HCT116 (cell line): ENCODE results near the gene MPV17L2.

Experiments used
- CEBPB ChIP-seq: IDR thresholded peaks from 2 replicates; pipeline ENCODE4 v1.6.1; 2012; ENCODE audit warnings: low read depth
- CTCF ChIP-seq, 3 experiments: fragments of 200-600 bp in 1 of 3; sonication (generic) in 1 of 3; IDR thresholded peaks in 2 of 3; conservative IDR thresholded peaks in 1 of 3; 2 replicates each; pipeline ENCODE4 v1.5.1; 2012 to 2017; ENCODE audit warnings: low read depth in 2 of 3, low read length in 2 of 3, antibody characterized with exemption in 1 of 3, borderline replicate concordance in 1 of 3, control low read depth in 1 of 3, mild to moderate bottlenecking in 1 of 3, mixed read lengths in 1 of 3, mixed run types in 1 of 3, moderate library complexity in 1 of 3; ENCODE audit not compliant: insufficient read depth in 1 of 3
- RAD21 ChIP-seq: IDR thresholded peaks from 2 replicates; pipeline ENCODE4 v1.6.1; 2012; ENCODE audit warnings: low read depth, mild to moderate bottlenecking
- SIN3A ChIP-seq: IDR thresholded peaks from 2 replicates; pipeline ENCODE4 v1.6.1; 2012; ENCODE audit warnings: low read depth
- ZFX ChIP-seq: fragments of 450-650 bp; IDR thresholded peaks from 2 replicates; pipeline ENCODE4 v1.6.1; 2017
- ZNF274 ChIP-seq: fragments of 200-500 bp; sonication (Bioruptor generic); IDR thresholded peaks from 2 replicates; pipeline ENCODE4 v1.6.1; 2014; ENCODE audit warnings: mild to moderate bottlenecking, low read depth, low read length, inconsistent platforms
- TF ChIP-seq, protein P1 (sequence below): IDR thresholded peaks from 2 replicates; pipeline ENCODE4 v1.6.1; 2012; ENCODE audit warnings: low read depth

- TF ChIP-seq, protein P1, sequence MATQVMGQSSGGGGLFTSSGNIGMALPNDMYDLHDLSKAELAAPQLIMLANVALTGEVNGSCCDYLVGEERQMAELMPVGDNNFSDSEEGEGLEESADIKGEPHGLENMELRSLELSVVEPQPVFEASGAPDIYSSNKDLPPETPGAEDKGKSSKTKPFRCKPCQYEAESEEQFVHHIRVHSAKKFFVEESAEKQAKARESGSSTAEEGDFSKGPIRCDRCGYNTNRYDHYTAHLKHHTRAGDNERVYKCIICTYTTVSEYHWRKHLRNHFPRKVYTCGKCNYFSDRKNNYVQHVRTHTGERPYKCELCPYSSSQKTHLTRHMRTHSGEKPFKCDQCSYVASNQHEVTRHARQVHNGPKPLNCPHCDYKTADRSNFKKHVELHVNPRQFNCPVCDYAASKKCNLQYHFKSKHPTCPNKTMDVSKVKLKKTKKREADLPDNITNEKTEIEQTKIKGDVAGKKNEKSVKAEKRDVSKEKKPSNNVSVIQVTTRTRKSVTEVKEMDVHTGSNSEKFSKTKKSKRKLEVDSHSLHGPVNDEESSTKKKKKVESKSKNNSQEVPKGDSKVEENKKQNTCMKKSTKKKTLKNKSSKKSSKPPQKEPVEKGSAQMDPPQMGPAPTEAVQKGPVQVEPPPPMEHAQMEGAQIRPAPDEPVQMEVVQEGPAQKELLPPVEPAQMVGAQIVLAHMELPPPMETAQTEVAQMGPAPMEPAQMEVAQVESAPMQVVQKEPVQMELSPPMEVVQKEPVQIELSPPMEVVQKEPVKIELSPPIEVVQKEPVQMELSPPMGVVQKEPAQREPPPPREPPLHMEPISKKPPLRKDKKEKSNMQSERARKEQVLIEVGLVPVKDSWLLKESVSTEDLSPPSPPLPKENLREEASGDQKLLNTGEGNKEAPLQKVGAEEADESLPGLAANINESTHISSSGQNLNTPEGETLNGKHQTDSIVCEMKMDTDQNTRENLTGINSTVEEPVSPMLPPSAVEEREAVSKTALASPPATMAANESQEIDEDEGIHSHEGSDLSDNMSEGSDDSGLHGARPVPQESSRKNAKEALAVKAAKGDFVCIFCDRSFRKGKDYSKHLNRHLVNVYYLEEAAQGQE, result no peak
- TF ChIP-seq CEBPB (no peak), CTCF (IDR thresholded peaks at IDR 0.05 in 2 of 3, conservative IDR thresholded peaks at IDR 0.05 in 1 of 3; ENCODE audit: borderline replicate concordance in 1 of 3, insufficient read depth in 1 of 3, low read depth in 2 of 3, low read length in 2 of 3) (peak in 2 of 3 experiments; percentile 57 to 61; a peak in 5 of 6 replicates), SIN3A (no peak), RAD21 (no peak), ZFX (no peak), ZNF274 (no peak)
Measured at GRCh38 chr19:18152442-18152816, 40.6 kb upstream of the MPV17L2 start.
